Suppressor macrophage treated with lipopolysaccharide for 1 hour (primary cell): ENCODE data around the gene TGFBR3L.

ENCODE experiments used
- DNase-seq, 3 donors: peaks; one replicate each; pipeline ENCODE4 v3.0.0-alpha.2; 2020 to 2022

Gene TGFBR3L

GRCh38 chr19:7881910-7882309, 32.7 kb upstream of the TGFBR3L start:
- DNase-seq: no peak

GRCh38 chr19:7883105-7883504, 31.5 kb upstream of the TGFBR3L start:
- no peak for DNase-seq

GRCh38 chr19:7883796-7884570, 30.6 kb upstream of the TGFBR3L start:
- DNase-seq: no peak

- no peak for DNase-seq
Measured at GRCh38 chr19:7885818-7886217, 28.8 kb upstream of the TGFBR3L start.

- DNase-seq: no peak
Measured at GRCh38 chr19:7887408-7888144, 27.1 kb upstream of the TGFBR3L start.

GRCh38 chr19:7888145-7888825, 26.3 kb upstream of the TGFBR3L start, which contains the start of gene LRRC8E:
Gene LRRC8E, plus strand, starts transcription at chr19:7888510. Its CDS starts 7,094 bp downstream, at chr19:7895604.
- DNase-seq: peak; percentile 45 to 86 (median 66)

GRCh38 chr19:7888826-7889217, 25.8 kb upstream of the TGFBR3L start:
- DNase-seq: no peak

- DNase-seq: peak; percentile 52 to 64 (median 56)
Measured at GRCh38 chr19:7893362-7894101, 21.1 kb upstream of the TGFBR3L start.

GRCh38 chr19:7894612-7895309, 19.9 kb upstream of the TGFBR3L start:
- no peak for DNase-seq

GRCh38 chr19:7895565-7895964, 19.1 kb upstream of the TGFBR3L start:
- DNase-seq: no peak

GRCh38 chr19:7897292-7897691, 17.3 kb upstream of the TGFBR3L start:
- DNase-seq: no peak

GRCh38 chr19:7898967-7899366, 15.7 kb upstream of the TGFBR3L start:
- DNase-seq: no peak

- DNase-seq: no peak
Measured at GRCh38 chr19:7899751-7900378, 14.8 kb upstream of the TGFBR3L start.

- no peak for DNase-seq
Measured at GRCh38 chr19:7900401-7900870, 14.2 kb upstream of the TGFBR3L start.

GRCh38 chr19:7900931-7901330, 13.7 kb upstream of the TGFBR3L start:
- no peak for DNase-seq

GRCh38 chr19:7901337-7901736, 13.3 kb upstream of the TGFBR3L start:
- DNase-seq: no peak

GRCh38 chr19:7902796-7903243, 11.8 kb upstream of the TGFBR3L start:
- DNase-seq: no peak

- DNase-seq: peak; percentile 100
Measured at GRCh38 chr19:7903244-7904073, 11.2 kb upstream of the TGFBR3L start, which contains the start of gene MAP2K7. Gene MAP2K7, plus strand, starts transcription at chr19:7903877. Its CDS starts 68 bp downstream, at chr19:7903945.

GRCh38 chr19:7904074-7905020, 10.3 kb upstream of the TGFBR3L start:
- peak; percentile 51 to 89 (median 71) for DNase-seq
